Stimulated activated CD8-positive, alpha-beta memory T cell treated with anti-CD3 and anti-CD28 coated beads, Interleukin-7, amount 100 ng/mL, for 4 hours (primary cell): ENCODE data around the gene SP2.
A peak's percentile ranks its signal among the peaks of the same experiment; 100 is the strongest.

Experiments
- DNase-seq, 2 donors: peaks; one replicate each; pipeline ENCODE4 v3.0.0-alpha.2; 2020; ENCODE audit warnings: low read depth in 2 of 2

SP2 gene

DNA sequence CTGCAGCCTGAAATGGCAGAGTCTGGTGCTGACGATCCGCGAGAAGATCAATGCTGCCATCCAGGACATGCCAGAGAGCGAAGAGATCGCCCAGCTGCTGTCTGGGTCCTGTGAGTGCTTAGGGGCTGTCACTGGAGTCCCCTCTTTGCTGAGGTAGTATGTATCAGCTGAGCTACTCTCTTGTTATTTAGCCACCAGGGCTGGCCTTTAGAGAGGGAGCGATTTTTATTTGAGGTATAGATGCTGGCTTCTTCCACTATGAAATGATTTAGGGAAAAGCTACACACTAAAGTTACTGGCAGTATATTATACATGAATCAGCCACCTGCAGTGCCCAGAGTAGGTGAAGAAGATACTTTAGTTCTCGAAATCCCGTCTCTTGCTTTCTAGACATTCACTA lies 77.5 kb downstream of the SP2 start:
- DNase-seq: no peak

DNA sequence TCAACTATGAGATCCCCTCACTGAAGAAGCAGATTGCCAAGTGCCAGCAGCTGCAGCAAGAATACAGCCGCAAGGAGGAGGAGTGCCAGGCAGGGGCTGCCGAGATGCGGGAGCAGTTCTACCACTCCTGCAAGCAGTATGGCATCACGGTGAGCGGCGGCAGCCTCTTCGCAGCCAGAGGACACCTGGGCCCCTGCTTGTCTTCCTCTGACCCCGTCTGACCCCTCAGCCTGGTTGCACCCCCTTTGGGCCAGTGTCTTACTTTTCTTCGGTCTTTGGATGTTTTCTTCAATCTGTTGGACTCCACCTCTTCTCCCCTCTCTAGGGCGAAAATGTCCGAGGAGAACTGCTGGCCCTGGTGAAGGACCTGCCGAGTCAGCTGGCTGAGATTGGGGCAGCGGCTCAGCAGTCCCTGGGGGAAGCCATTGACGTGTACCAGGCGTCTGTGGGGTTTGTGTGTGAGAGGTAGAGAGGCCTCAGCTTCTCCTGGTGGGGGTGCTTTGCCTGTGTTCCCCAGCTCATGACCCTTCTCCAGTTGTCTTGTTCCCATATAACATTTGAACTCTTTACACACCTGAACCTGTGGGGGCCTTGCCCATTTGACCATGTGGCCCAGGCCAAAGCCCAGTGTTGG lies 79.3 kb downstream of the SP2 start:
- DNase-seq: no peak

DNA sequence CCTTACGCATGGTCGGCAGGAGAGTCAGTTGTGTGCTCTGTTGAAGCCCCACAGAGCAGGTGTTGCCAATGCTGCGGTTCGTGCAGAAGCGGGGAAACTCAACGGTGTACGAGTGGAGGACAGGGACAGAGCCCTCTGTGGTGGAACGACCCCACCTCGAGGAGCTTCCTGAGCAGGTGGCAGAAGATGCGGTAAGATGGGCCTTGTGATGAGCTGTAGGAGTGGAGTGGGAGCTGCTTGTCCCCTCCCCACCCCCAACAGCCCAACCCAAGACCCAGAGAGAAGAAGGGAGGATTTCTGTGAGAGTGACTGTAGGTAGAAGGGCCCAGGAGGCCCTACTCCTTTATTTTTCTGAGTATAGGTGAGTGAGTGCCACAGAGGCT lies 79.8 kb downstream of the SP2 start:
- DNase-seq: no peak

DNA sequence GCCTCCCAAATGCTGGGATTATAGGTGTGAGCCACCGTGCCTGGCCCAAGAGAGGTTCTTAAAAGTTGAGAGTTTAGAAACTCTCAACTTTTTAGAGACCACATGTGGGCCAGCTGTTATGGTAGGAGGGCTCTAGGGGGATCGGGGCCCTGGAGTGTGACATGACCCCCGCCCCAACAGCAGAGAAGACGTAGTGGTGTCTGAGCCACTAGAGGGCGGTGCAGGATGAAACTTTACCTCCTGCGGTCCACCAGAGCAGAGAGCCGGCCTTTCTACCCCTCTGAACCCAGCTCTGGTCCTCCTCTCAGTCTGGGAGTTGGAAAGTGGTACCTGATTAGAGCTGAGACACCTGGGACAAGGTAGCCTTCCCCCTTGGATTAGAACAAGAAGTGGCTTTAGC lies 82.3 kb downstream of the SP2 start:
- peak in 1 of 2 donors; percentile 6 for DNase-seq
